NCI-H2196 treated with DMSO at 0.1 percent for 48 hours (cell line): Measurements from ENCODE around the gene MMADHC.

Experiments
- DNase-seq: peaks from one replicate; lab custom pipeline; 2025; ENCODE audit not compliant: unreplicated experiment; lab: John Stamatoyannopoulos, UW

The MMADHC gene

GRCh38 chr2:149559341-149560068, 28.1 kb downstream of the MMADHC start:
- no peak for DNase-seq

GRCh38 chr2:149556452-149556851, 31.1 kb downstream of the MMADHC start:
- no peak for DNase-seq

GRCh38 chr2:149552830-149553229, 34.7 kb downstream of the MMADHC start:
- no peak for DNase-seq

- no peak for DNase-seq
Measured at GRCh38 chr2:149552226-149552625, 35.3 kb downstream of the MMADHC start.

- DNase-seq, result no peak
Measured at GRCh38 chr2:149544692-149545091, 42.9 kb downstream of the MMADHC start.

GRCh38 chr2:149543845-149544244, 43.7 kb downstream of the MMADHC start:
- no peak for DNase-seq

GRCh38 chr2:149540138-149540537, 47.4 kb downstream of the MMADHC start:
- no peak for DNase-seq

GRCh38 chr2:149538138-149538833, 49.3 kb downstream of the MMADHC start:
- DNase-seq, result peak; percentile 46

GRCh38 chr2:149537092-149537726, 50.4 kb downstream of the MMADHC start:
- no peak for DNase-seq

- DNase-seq, result no peak
Measured at GRCh38 chr2:149536649-149537048, 50.9 kb downstream of the MMADHC start.

GRCh38 chr2:149534674-149535073, 52.9 kb downstream of the MMADHC start:
- DNase-seq, result no peak

GRCh38 chr2:149528983-149529382, 58.6 kb downstream of the MMADHC start:
- DNase-seq, result no peak

GRCh38 chr2:149527998-149528755, 59.4 kb downstream of the MMADHC start:
- no peak for DNase-seq

GRCh38 chr2:149526689-149527088, 60.9 kb downstream of the MMADHC start:
- DNase-seq, result no peak

- DNase-seq, result no peak
Measured at GRCh38 chr2:149525323-149525722, 62.3 kb downstream of the MMADHC start.
